Astrocyte (in vitro differentiated cells and primary cell): ENCODE measurements around the gene MRTFB.

Source experiments
- CTCF ChIP-seq: IDR thresholded peaks from 2 replicates; pipeline ENCODE4 v1.5.1; 2011; ENCODE audit warnings: low read depth, mild to moderate bottlenecking, inconsistent platforms, low read length, moderate library complexity; ENCODE audit not compliant: insufficient read depth
- EZH2 ChIP-seq: IDR thresholded peaks from 2 replicates; pipeline ENCODE4 v1.6.1; 2012; ENCODE audit warnings: mild to moderate bottlenecking, low read length, inconsistent platforms; ENCODE audit not compliant: insufficient read depth

- no peak for TF ChIP-seq CTCF
- TF ChIP-seq EZH2: no peak
These were observed 84.6 kb downstream of the MRTFB start for GRCh38 chr16:14155572-14156190.
